Dedifferentiated amniotic fluid mesenchymal stem cell (primary cell): ENCODE results near the gene DSE.
A peak's percentile ranks its signal among the peaks of the same experiment; 100 is the strongest.
"Not testable (repeated sequence)": the region's sequence is repeated elsewhere in the genome, so short reads cannot be mapped to it uniquely, and the experiment has no call there.

Experiments used
- DNase-seq: peaks from one replicate; pipeline ENCODE4 v3.0.0-alpha.2; 2016; ENCODE audit errors: extremely low spot score

The DSE gene

DNA sequence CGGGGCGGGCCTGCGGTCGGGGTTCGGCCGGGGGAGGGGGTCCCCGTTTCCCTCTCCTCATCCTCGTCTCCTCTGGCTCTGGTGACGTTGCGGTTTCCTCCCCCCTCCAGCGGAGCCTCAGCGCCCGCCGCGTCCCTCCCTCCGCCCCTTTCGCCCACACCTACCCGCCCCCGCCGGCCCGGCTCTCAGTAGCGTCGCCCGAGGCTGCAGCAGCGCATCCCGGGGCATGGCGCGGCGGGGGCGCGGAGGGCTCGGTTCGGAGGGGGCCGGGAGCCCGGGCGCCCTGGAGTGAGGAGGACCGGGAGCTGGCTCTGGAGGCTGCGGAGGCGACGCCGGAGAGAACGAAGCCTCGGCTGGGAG is at the start of gene DSE:
Gene DSE, plus strand, starts transcription at position 188 of the 360 bp plus-strand sequence. CDS start 28,304 bp downstream, outside the sequence.
- peak; percentile 78 for DNase-seq

DNA sequence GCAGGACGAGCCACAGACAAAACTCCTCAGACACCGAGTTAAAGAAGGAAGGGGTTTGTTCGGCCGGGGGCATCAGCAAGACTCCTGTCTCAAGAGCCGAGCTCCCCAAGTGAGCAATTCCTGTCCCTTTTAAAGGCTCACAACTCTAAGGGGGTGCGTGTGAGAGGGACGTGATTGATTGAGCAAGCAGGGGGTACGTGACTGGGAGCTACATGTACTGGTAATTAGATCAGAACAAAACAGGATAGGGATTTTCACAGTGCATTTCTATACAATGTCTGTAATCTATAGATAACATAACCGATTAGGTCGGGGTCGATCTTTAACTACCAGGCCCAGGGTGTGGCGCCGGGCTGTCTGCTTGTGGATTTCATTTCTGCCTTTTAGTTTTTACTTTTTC is 48.8 kb upstream of the DSE start:
- not testable (repeated sequence) for DNase-seq

DNA sequence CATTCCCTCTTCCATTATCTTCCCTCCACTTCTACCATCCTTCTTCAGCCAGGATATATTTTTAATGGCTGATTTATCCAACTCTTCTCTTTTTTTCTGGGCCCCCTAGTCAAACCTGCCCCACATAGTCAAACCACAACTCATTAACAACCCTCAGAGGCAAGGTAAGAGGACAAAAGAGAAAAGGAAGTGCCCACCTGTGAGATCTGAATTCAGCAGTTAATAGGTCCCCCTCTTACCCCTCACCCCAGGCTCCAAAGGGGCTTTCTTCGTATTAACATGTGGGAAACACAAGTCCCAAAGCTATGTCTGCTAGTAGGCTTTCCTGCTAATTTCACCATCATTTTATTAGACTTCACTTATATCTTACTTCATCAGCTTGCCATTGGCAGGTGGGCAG is 46.9 kb upstream of the DSE start:
- no peak for DNase-seq

DNA sequence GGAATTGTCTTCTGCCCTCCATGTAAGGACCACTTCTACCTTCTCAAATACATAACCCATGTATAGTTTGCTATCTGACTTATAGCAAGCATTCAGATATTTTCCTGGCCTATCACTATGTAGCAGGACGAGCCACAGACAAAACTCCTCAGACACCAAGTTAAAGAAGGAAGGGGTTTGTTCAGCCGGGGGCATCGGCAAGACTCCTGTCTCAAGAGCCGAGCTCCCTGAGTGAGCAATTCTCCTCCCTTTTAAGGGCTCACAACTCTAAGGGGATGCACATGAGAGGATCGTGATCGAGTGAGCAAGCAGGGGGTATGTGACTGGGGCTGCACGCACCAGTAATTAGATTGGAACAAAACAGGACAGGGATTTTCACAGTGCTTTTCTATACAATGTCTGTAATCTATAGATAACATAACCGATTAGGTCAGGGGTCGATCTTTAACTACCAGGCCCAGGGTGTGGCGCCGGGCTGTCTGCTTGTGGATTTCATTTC is 45.1 kb upstream of the DSE start:
- not testable (repeated sequence) for DNase-seq

DNA sequence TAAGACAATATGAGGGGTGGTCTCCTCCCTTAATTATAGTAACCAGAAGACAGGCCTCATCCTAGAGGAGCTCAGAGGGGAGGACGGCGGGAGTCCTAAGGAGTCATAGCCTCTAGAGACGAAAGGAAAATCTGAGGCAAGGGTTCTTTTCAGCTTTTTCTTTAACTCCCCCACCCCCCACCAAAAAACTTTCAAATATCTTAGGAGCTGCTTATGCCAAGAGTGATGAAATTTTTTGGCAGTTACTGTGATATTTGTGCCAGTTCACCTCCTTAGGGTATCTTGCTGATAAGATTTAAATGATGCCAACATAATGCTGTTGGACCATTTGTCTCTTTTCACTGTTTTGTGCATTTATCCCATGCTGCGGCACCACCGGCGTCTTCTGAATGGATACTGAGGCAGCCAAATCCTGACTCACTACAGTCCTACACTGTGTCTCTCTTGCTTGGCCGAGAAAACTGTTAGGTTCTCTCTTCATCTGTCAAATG is 44.5 kb upstream of the DSE start:
- DNase-seq = no peak

DNA sequence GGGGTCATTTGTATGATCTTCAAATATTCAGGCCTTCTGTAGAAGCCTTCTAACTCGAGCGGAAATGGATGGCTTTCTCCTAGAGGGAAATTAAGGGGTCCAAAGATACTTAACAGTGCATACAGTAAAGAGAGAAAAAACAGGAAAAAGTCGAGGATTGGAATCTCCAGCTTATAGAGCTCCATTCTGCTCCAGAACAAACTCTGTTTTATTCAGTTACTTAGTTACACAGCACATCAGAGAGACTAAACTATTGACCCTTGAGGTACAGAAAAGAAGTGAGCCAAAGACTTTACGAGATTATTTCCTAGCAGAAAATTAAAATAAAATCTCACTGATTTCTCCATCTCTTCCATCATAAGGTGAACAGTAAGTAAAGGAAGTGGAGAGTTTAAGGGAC is 43.8 kb upstream of the DSE start:
- no peak for DNase-seq

DNA sequence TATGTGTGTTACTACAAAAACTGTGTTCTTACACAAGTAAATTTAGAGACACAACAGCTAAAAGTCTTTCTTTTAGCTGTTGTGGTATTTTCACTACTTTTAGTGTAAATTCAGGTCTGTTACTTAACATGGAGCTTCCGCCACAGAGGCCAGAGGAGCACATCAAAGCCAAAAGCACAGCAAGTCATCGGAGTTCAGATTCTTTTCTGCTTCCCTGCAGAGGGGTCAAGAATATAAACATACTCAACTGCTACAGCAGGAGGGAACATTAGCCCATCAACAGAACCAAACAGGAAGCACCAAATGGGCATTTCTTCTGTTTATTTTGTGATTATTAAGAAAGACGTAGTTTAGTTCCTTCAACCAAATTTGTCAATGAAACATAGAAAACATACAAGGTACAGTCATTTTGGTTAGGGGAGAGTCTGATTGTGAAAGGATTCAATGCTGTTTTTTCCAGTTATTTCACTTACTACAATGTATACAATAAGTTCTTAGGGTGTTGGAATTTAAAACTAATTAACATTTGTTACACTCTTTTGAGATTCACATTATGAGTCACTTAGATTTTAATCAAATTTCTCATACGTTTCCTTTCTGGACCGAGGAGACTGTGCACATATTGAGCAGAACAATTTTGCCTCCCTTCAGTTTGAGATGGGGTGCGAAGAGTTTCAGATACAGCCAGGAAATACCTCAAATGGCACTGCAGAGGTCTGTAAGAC is 42.8 kb upstream of the DSE start:
- DNase-seq = no peak

DNA sequence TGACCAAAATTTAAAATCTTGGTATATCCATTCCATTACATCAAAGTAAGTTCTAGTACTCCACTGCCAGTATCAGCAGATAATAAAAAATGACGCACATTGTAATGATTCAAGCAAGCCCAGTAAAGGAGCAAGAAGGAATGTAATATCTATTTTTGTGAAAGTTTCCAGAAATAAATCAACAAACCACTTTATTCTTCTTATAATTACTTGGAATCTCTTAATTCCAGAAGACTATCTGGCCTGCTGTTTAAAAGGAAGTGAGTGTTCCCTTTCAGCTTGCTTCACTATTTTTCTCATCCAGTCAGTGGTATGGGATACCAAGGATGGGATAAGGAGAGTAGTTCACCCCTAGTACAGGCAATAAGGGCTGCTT is 42.2 kb upstream of the DSE start:
- DNase-seq = no peak

DNA sequence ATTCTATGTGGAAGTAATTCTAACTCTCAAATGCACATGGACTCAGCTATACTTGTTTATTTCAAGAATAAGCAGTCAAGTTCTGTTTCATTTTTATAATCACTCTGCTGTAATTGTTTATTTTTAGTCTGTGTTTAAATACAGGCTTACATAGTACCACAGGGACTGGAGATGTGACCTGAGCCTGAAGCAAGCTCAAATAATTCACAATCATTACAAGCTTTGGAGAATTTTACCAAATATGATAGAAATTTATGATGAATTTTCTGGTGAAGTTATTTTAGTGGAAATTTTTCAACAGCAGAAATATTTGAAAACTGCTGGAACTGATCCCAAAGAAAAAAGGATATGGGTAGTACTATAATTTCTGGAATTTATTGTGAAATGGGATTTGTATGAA is 41.6 kb upstream of the DSE start:
- DNase-seq = peak; percentile 78

DNA sequence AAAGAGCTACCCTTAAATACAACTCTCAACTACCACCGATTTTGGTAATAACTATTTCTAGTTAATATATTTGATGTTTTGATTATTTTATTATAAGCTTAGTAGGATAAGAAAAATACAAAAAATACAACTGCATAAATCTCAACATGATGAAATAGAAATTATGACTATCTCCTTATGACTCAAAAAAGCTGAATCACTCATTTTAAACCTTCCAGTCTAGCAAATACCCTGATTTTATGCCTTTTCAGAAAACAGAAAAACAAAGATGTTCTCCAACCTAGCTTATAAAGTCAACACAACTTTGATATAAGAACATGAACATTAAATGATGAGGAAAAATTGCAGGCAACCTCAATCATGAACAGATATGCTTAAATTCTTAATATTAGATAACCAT is 40.2 kb upstream of the DSE start:
- no peak for DNase-seq

DNA sequence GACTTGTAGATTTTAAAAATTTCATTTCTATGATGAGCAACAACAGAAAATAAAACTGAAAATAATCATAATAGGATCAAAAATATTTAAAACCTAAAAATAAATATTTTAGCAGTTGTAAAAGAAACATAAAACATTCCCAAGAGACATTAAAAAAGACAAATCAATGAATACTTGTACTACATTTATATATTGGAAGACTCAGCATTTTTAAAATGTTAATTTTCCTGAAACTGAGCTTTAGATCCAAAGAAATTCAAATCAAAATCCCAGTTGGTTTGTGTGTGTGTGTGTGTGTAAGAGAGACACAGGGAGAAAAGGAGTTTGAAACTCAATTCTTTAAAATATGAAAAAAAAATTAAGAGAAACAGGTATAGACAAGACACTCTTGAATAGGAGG is 38.7 kb upstream of the DSE start:
- DNase-seq = no peak

DNA sequence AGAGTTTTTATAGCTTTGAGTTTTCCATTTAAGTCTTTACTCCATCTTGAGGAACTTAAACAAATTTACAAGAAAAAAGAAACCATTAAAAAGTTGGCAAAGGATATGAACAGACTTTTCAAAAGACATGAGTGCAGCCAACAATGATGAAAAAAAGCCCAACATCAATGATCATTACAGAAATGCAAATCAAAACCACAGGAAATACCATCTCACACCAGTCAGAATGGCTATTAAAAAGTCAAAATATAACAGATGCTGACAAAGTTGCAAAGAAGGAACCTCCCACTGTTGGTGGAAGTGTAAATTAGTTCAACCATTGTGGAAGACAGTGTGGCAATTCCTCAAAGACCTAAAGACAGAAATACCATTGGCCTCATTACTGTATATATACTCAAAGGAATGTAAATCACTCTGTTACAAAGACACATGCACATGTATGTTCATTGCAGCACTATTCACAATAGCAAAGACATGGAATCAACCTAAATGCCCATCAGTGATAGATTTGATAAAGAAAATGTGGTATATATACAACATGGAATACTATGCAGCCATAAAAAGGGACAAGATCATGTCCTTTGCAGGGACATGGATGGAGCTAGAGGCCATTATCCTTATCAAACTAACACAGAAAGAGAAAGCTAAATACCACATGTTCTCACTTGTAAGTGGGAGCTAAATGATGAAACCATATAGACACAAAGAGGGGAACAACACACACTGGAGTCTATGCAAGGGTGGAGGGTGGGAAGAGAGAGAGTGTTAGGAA is 35.9 kb upstream of the DSE start:
- DNase-seq = not testable (repeated sequence)

DNA sequence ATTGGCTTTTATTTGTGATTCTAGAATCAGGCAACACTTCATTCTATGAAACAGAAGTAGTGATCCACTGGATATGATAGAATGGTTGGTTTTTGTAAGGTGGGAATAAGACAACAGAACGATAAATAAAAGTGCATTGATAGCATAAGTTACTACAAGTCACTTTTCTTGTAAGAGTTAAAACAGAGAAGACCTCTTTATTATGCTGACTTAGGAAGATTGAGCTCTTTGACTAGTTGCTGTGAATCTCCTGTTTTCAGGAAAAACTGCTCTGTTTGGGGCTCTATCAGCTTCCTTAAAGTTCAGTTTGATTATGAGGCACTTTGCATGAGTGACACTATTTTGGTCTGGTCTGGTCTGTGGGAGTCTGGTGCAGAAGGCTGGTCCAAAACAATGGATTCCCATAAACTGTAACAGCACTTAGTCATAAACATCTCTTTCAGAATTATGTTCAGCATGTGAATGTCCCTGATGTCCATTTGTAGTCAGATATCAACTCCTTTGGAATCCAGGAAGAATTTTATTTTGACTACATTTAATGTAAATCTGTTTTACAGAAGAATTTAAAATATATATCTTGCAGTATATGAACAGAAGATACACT is 35.0 kb upstream of the DSE start:
- DNase-seq = no peak

DNA sequence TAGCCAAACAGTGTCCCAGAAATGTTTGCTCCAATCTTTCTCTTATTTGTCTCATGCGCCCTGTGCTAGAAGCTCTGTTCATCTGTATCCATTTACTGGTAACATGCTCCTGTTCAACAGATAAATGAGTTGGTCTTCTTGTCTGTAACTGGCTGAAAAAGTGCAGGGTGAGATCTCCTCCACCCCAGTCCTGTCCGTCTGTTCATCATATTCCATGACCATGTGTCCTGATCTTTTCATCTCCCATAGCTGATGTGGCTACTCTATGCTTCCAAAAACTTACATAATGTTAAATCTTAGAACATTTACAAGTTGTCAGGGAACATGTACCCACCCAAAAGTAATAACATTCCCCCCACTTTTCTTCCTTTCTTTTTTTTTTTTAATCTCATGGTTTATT is 31.8 kb upstream of the DSE start:
- DNase-seq = no peak

DNA sequence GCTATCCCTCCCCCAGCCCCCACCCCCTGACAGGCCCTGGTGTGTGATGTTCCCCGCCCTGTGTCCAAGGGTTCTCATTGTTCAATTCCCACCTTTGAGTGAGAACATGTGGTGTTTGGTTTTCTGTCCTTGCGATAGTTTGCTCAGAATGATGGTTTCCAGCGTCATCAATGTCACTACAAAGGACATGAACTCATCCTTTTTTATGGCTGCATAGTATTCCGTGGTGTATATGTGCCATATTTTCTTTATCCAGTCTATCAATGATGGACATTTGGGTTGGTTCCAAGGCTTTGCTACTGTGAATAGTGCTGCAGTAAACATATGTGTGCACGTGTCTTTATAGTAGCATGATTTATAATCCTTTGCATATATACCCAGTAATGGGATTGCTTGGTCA is 30.1 kb upstream of the DSE start:
- not testable (repeated sequence) for DNase-seq

DNA sequence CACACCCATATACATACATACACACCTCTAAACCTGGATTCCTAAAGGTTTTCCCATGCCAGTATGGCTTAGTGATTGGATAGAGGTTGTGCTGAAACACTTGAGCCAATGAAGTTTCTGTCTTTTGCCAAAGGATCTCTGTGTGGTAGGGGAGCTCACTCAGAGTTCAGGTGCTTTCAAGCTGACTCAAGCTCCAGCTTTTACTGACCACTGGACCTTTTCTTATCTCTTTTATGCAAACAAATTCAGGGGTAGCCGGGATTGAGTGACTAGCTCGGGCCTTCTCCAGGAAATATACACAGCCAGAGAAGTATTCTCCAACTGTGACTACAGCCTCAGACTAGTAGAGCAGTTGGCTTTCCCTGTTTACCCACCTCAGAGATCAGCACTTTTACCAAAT is 21.5 kb upstream of the DSE start:
- no peak for DNase-seq

DNA sequence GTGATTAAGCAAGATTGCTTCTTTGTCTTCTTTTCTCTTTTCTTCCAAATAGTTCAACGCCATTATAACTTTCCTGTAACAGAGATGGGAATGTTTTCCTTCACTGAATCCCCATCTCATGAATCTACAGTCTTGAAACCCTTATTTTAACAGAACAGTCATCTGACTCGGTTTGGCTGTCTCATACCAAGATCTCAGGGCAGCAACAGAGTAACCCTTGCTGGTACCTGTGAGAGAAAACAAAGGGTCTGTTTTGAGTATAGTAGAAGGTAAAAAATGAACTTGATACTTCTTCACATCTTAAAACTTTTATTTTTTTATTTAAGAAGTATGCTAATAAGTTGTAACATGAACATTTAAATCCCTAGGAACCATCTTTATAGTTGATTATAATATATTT is 19.6 kb upstream of the DSE start:
- DNase-seq = no peak

DNA sequence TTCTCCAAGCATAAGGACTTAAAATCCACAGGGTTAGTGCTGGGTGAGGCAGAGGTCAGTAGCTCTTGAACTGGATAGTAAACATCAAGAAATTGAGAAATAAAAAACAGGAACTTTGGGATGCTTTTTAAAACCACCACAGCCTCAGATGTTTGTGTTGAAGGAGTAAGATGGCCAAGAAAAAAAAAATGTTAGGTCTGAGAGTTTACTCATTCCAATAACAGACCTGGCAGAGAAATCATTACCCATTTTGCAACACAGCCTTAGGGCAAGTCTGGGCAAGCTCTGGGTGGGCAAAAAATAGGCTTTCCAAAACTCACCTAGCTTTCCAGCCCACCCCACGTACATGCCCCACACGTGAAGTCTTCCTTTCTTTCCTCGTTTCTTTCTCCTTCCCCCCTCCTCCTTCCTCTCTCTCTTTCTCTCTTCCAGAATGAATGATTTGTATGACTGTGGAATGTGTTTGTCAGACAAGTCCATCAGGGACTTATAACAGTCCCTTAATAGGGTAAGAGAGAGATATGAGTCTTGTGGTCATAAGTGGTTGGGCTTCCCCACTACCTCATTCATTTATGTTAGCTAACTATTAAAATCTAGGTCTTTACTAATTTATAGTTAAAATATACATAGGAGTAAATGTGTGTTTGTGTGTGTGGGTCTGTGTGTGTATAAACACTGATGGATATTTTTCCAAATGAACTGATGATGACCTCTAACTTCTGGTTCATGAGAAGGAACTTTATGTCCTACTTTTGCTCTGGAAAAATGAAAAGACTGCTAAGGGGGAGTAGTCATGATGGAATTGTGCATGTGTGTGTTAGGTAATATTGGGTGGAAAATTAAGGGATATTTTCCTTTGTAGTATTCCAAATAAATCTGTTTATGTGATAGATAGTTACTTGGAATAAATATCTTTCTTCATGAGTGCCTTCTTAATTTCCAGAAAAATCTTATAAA is 18.0 kb upstream of the DSE start:
- DNase-seq = no peak

DNA sequence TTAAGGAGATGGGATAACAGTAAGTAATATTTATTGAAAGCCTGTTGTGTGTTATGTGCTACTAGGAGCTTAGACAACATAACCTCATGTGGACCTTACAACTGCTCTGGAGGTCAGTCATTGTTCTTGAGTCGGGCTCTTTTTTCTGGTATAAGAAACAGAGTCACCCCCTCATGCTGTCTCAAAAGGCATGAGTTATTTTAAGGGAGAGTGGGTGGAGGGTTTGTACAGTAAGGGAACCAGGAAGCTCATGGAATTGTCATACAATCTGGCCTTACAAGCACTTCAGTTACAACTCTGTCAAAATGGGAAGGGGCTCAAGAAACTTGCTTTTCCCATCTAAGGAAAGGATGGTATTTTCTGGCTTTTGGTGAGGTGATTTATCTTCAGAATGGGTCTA is 16.5 kb upstream of the DSE start:
- no peak for DNase-seq

DNA sequence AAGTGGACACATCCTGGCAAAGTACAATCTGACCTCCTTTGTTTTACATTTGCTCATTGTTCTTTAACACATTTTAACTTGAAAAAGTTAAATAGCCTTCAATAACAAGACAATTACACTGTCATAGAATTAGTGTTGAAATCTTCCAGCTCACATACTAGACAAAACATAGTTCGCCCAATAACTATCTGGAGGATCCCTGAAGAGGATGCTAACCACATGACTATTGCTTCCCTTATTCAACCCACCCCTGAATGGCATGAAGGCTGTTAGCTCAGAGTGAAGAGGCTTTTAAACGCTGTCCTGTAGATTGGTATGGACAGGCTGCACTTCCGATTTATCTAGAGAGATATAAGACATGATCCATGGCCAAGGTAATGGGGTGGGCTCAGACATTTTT is 15.0 kb upstream of the DSE start:
- DNase-seq = no peak

DNA sequence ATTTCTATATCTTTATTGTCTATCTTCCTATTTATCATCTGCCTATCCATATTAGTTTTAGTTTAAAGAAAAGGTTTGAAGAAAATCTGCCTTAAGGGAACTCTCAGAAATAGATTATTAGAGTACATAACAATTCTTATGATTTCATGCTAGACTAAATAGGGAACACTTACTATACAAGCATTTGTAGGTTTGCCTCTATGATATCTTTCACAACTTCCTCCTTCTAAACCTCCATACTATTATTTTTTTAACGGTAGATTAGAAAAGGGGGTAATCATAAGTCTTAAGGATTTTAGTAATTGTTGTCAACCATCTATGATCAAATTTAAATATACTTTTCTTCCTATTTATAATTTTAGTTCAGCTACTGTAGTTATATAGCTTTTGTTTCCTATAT is 11.6 kb upstream of the DSE start:
- DNase-seq = no peak

DNA sequence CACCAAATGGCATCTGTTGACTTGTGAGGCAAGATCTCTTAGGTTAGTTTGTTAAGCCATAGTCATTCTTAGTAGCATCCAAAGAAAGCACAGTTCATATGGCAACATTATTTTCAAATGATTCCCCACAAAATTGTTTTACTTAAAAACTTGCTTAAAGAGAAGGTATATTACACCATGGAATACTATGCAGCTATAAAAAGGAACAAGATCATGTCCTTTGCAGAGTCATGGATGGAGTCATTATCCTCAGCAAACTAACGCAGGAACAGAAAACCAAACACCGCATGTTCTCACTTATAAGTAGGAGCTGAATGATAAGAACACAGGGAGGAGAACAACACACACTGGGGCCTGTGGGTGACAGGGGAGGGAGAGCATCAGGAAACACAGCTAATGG is 10.9 kb upstream of the DSE start:
- no peak for DNase-seq
